Panc1 (cell line): ENCODE data around the gene GRAMD1B.

Experiments used
- POLR2AphosphoS5 ChIP-seq: IDR thresholded peaks from 2 replicates; pipeline ENCODE4 v1.6.1; 2012; ENCODE audit warnings: mild to moderate bottlenecking, low read depth, low read length, moderate library complexity
- REST ChIP-seq, 2 experiments: IDR thresholded peaks; 2 replicates each; pipeline ENCODE4 v1.6.1; 2011 to 2012; ENCODE audit warnings: low read depth in 2 of 2, control low read depth in 1 of 2, low read length in 1 of 2, mild to moderate bottlenecking in 1 of 2, moderate library complexity in 1 of 2; ENCODE audit not compliant: insufficient read depth in 1 of 2
- SIN3A ChIP-seq: IDR thresholded peaks from 2 replicates; pipeline ENCODE4 v1.6.1; 2012; ENCODE audit warnings: low read depth, mild to moderate bottlenecking, low read length, moderate library complexity, borderline replicate concordance; ENCODE audit not compliant: insufficient read depth
- TCF7L2 ChIP-seq: IDR thresholded peaks from 2 replicates; pipeline ENCODE4 v1.6.1; 2011; ENCODE audit warnings: mild to moderate bottlenecking, low read depth, low read length, inconsistent platforms
- TF ChIP-seq, protein P1 (sequence below): fragments of 450-650 bp; IDR thresholded peaks from 2 replicates; pipeline ENCODE4 v1.5.1; 2017; ENCODE audit warnings: mild to moderate bottlenecking

GRCh38 chr11:123507043-123507442 is 77.0 kb downstream of the GRAMD1B start:
- TF ChIP-seq, protein P1, sequence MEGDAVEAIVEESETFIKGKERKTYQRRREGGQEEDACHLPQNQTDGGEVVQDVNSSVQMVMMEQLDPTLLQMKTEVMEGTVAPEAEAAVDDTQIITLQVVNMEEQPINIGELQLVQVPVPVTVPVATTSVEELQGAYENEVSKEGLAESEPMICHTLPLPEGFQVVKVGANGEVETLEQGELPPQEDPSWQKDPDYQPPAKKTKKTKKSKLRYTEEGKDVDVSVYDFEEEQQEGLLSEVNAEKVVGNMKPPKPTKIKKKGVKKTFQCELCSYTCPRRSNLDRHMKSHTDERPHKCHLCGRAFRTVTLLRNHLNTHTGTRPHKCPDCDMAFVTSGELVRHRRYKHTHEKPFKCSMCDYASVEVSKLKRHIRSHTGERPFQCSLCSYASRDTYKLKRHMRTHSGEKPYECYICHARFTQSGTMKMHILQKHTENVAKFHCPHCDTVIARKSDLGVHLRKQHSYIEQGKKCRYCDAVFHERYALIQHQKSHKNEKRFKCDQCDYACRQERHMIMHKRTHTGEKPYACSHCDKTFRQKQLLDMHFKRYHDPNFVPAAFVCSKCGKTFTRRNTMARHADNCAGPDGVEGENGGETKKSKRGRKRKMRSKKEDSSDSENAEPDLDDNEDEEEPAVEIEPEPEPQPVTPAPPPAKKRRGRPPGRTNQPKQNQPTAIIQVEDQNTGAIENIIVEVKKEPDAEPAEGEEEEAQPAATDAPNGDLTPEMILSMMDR: no peak
- TF ChIP-seq REST (IDR thresholded peaks at IDR 0.05; ENCODE audit: insufficient read depth in 1 of 2, low read depth in 2 of 2, low read length in 1 of 2) (no peak), POLR2AphosphoS5 (no peak), SIN3A (no peak), TCF7L2 (no peak)
